ENCODE measurements around the gene ADGRV1. TPM values are rescaled to one million over a fixed set of nuclear protein-coding genes. Genes with fewer than 3 reads are reported as not detected.
"Not testable (repeated sequence)": the region's sequence is repeated elsewhere in the genome, so short reads cannot be mapped to it uniquely, and the experiment has no call there.

Gene ADGRV1
- polyA plus RNA-seq, 2 donors, result 0.82 to 1.6 TPM

- not testable (repeated sequence) for H3K9me3 ChIP-seq (ENCODE audit: control insufficient read depth in 2 of 2, insufficient read depth in 1 of 2, low read depth in 1 of 2, low read length in 1 of 2); H3K4me1 ChIP-seq (ENCODE audit: control insufficient read depth in 2 of 2, insufficient read depth in 2 of 2, low read length in 1 of 2); H3K36me3 ChIP-seq (ENCODE audit: control insufficient read depth in 2 of 2, insufficient read depth in 2 of 2, low read length in 1 of 2); H3K4me3 ChIP-seq (ENCODE audit: low read depth in 1 of 2, low read length in 2 of 2); H3K27ac ChIP-seq (ENCODE audit: low read depth in 2 of 2, low read length in 1 of 2); H3K27me3 ChIP-seq (ENCODE audit: control insufficient read depth in 1 of 2, insufficient read depth in 2 of 2, low read length in 2 of 2)
- 94% methylated on average over 2 of the region's 2 CpGs for WGBS, 2 donors
Measured at GRCh38 chr5:90686363-90686762, 127.8 kb downstream of the ADGRV1 start.

- not testable (repeated sequence) for H3K36me3 ChIP-seq (ENCODE audit: control insufficient read depth in 2 of 2, insufficient read depth in 2 of 2, low read length in 1 of 2); H3K4me1 ChIP-seq (ENCODE audit: control insufficient read depth in 2 of 2, insufficient read depth in 2 of 2, low read length in 1 of 2); H3K27ac ChIP-seq (ENCODE audit: low read depth in 2 of 2, low read length in 1 of 2); H3K9me3 ChIP-seq (ENCODE audit: control insufficient read depth in 2 of 2, insufficient read depth in 1 of 2, low read depth in 1 of 2, low read length in 1 of 2); H3K4me3 ChIP-seq (ENCODE audit: low read depth in 1 of 2, low read length in 2 of 2); H3K27me3 ChIP-seq (ENCODE audit: control insufficient read depth in 1 of 2, insufficient read depth in 2 of 2, low read length in 2 of 2)
- WGBS, 2 donors, result 93% methylated on average over 2 of the region's 3 CpGs
Measured at GRCh38 chr5:90687458-90687857, 128.9 kb downstream of the ADGRV1 start.

GRCh38 chr5:90689064-90689463 is 130.5 kb downstream of the ADGRV1 start:
- Histone ChIP-seq H3K4me3 (ENCODE audit: low read depth in 1 of 2, low read length in 2 of 2) (no peak overlapping the region), H3K27me3 (ENCODE audit: control insufficient read depth in 1 of 2, insufficient read depth in 2 of 2, low read length in 2 of 2) (no peaks in the 10 kb centered on the region), H3K27ac (ENCODE audit: low read depth in 2 of 2, low read length in 1 of 2) (no peak overlapping the region), H3K4me1 (ENCODE audit: control insufficient read depth in 2 of 2, insufficient read depth in 2 of 2, low read length in 1 of 2) (no peaks in the 10 kb centered on the region), H3K9me3 (ENCODE audit: control insufficient read depth in 2 of 2, insufficient read depth in 1 of 2, low read depth in 1 of 2, low read length in 1 of 2) (no peaks in the 10 kb centered on the region), H3K36me3 (ENCODE audit: control insufficient read depth in 2 of 2, insufficient read depth in 2 of 2, low read length in 1 of 2) (no peaks in the 10 kb centered on the region)
- 81% methylated on average over 2 of the region's 2 CpGs for WGBS, 2 donors

- no peak overlapping the region for H3K4me3 ChIP-seq (ENCODE audit: low read depth in 1 of 2, low read length in 2 of 2)
- H3K27me3 ChIP-seq (ENCODE audit: control insufficient read depth in 1 of 2, insufficient read depth in 2 of 2, low read length in 2 of 2), result no peaks in the 10 kb centered on the region
- no peaks in the 10 kb centered on the region for H3K4me1 ChIP-seq (ENCODE audit: control insufficient read depth in 2 of 2, insufficient read depth in 2 of 2, low read length in 1 of 2)
Measured at GRCh38 chr5:90690307-90690706, 131.7 kb downstream of the ADGRV1 start.

GRCh38 chr5:90691533-90691932 is 132.9 kb downstream of the ADGRV1 start:
- H3K27me3 ChIP-seq (ENCODE audit: control insufficient read depth in 1 of 2, insufficient read depth in 2 of 2, low read length in 2 of 2), result no peaks in the 10 kb centered on the region
- H3K4me3 ChIP-seq (ENCODE audit: low read depth in 1 of 2, low read length in 2 of 2), result no peak overlapping the region
- H3K27ac ChIP-seq (ENCODE audit: low read depth in 2 of 2, low read length in 1 of 2), result no peak overlapping the region
- 79 to 82% methylated on average over 4 of the region's 4 CpGs for WGBS, 2 donors
- H3K9me3 ChIP-seq (ENCODE audit: control insufficient read depth in 2 of 2, insufficient read depth in 1 of 2, low read depth in 1 of 2, low read length in 1 of 2), result no peaks in the 10 kb centered on the region
- H3K36me3 ChIP-seq (ENCODE audit: control insufficient read depth in 2 of 2, insufficient read depth in 2 of 2, low read length in 1 of 2), result no peaks in the 10 kb centered on the region
- no peaks in the 10 kb centered on the region for H3K4me1 ChIP-seq (ENCODE audit: control insufficient read depth in 2 of 2, insufficient read depth in 2 of 2, low read length in 1 of 2)

More at GRCh38 chr5:90690307-90690706, 131.7 kb downstream of the ADGRV1 start:
- H3K9me3 ChIP-seq (ENCODE audit: control insufficient read depth in 2 of 2, insufficient read depth in 1 of 2, low read depth in 1 of 2, low read length in 1 of 2), result no peaks in the 10 kb centered on the region
- no peaks in the 10 kb centered on the region for H3K36me3 ChIP-seq (ENCODE audit: control insufficient read depth in 2 of 2, insufficient read depth in 2 of 2, low read length in 1 of 2)
- no peak overlapping the region for H3K27ac ChIP-seq (ENCODE audit: low read depth in 2 of 2, low read length in 1 of 2)

GRCh38 chr5:90696153-90696552 is 137.6 kb downstream of the ADGRV1 start:
- 52 to 55% methylated on average over 2 of the region's 2 CpGs for WGBS, 2 donors
- no peaks in the 10 kb centered on the region for H3K4me1 ChIP-seq (ENCODE audit: control insufficient read depth in 2 of 2, insufficient read depth in 2 of 2, low read length in 1 of 2)
- no peaks in the 10 kb centered on the region for H3K36me3 ChIP-seq (ENCODE audit: control insufficient read depth in 2 of 2, insufficient read depth in 2 of 2, low read length in 1 of 2)
- no peaks in the 10 kb centered on the region for H3K27me3 ChIP-seq (ENCODE audit: control insufficient read depth in 1 of 2, insufficient read depth in 2 of 2, low read length in 2 of 2)
- H3K4me3 ChIP-seq (ENCODE audit: low read depth in 1 of 2, low read length in 2 of 2), result no peak overlapping the region
- H3K9me3 ChIP-seq (ENCODE audit: control insufficient read depth in 2 of 2, insufficient read depth in 1 of 2, low read depth in 1 of 2, low read length in 1 of 2), result no peaks in the 10 kb centered on the region
- H3K27ac ChIP-seq (ENCODE audit: low read depth in 2 of 2, low read length in 1 of 2), result no peak overlapping the region

GRCh38 chr5:90700299-90700698 is 141.7 kb downstream of the ADGRV1 start:
- no peaks in the 10 kb centered on the region for H3K4me1 ChIP-seq (ENCODE audit: control insufficient read depth in 2 of 2, insufficient read depth in 2 of 2, low read length in 1 of 2)
- H3K4me3 ChIP-seq (ENCODE audit: low read depth in 1 of 2, low read length in 2 of 2), result no peak overlapping the region
- no peaks in the 10 kb centered on the region for H3K9me3 ChIP-seq (ENCODE audit: control insufficient read depth in 2 of 2, insufficient read depth in 1 of 2, low read depth in 1 of 2, low read length in 1 of 2)
- H3K27me3 ChIP-seq (ENCODE audit: control insufficient read depth in 1 of 2, insufficient read depth in 2 of 2, low read length in 2 of 2), result no peaks in the 10 kb centered on the region
- H3K27ac ChIP-seq (ENCODE audit: low read depth in 2 of 2, low read length in 1 of 2), result no peak overlapping the region
- WGBS, 2 donors, result 58 to 68% methylated on average over 2 of the region's 2 CpGs
- H3K36me3 ChIP-seq (ENCODE audit: control insufficient read depth in 2 of 2, insufficient read depth in 2 of 2, low read length in 1 of 2), result no peaks in the 10 kb centered on the region

- H3K36me3 ChIP-seq (ENCODE audit: control insufficient read depth in 2 of 2, insufficient read depth in 2 of 2, low read length in 1 of 2), result no peaks in the 10 kb centered on the region
- H3K4me1 ChIP-seq (ENCODE audit: control insufficient read depth in 2 of 2, insufficient read depth in 2 of 2, low read length in 1 of 2), result no peaks in the 10 kb centered on the region
- no peaks in the 10 kb centered on the region for H3K27me3 ChIP-seq (ENCODE audit: control insufficient read depth in 1 of 2, insufficient read depth in 2 of 2, low read length in 2 of 2)
- no peak overlapping the region for H3K27ac ChIP-seq (ENCODE audit: low read depth in 2 of 2, low read length in 1 of 2)
- H3K9me3 ChIP-seq (ENCODE audit: control insufficient read depth in 2 of 2, insufficient read depth in 1 of 2, low read depth in 1 of 2, low read length in 1 of 2), result no peaks in the 10 kb centered on the region
- no peak overlapping the region for H3K4me3 ChIP-seq (ENCODE audit: low read depth in 1 of 2, low read length in 2 of 2)
Measured at GRCh38 chr5:90703932-90704331, 145.3 kb downstream of the ADGRV1 start.

GRCh38 chr5:90707698-90708097 is 149.1 kb downstream of the ADGRV1 start:
- Histone ChIP-seq H3K4me1 (ENCODE audit: control insufficient read depth in 2 of 2, insufficient read depth in 2 of 2, low read length in 1 of 2) (no peaks in the 10 kb centered on the region), H3K27ac (ENCODE audit: low read depth in 2 of 2, low read length in 1 of 2) (no peak overlapping the region), H3K27me3 (ENCODE audit: control insufficient read depth in 1 of 2, insufficient read depth in 2 of 2, low read length in 2 of 2) (no peaks in the 10 kb centered on the region), H3K9me3 (ENCODE audit: control insufficient read depth in 2 of 2, insufficient read depth in 1 of 2, low read depth in 1 of 2, low read length in 1 of 2) (no peaks in the 10 kb centered on the region), H3K36me3 (ENCODE audit: control insufficient read depth in 2 of 2, insufficient read depth in 2 of 2, low read length in 1 of 2) (no peaks in the 10 kb centered on the region), H3K4me3 (ENCODE audit: low read depth in 1 of 2, low read length in 2 of 2) (no peak overlapping the region)
- WGBS, 2 donors, result 77 to 88% methylated on average over 1 of the region's 1 CpG

GRCh38 chr5:90709323-90710155 is 150.9 kb downstream of the ADGRV1 start:
- Histone ChIP-seq H3K4me3 (ENCODE audit: low read depth in 1 of 2, low read length in 2 of 2) (no peak overlapping the region), H3K4me1 (ENCODE audit: control insufficient read depth in 2 of 2, insufficient read depth in 2 of 2, low read length in 1 of 2) (no peaks in the 10 kb centered on the region), H3K9me3 (ENCODE audit: control insufficient read depth in 2 of 2, insufficient read depth in 1 of 2, low read depth in 1 of 2, low read length in 1 of 2) (no peaks in the 10 kb centered on the region), H3K27me3 (ENCODE audit: control insufficient read depth in 1 of 2, insufficient read depth in 2 of 2, low read length in 2 of 2) (no peaks in the 10 kb centered on the region), H3K27ac (ENCODE audit: low read depth in 2 of 2, low read length in 1 of 2) (no peak overlapping the region), H3K36me3 (ENCODE audit: control insufficient read depth in 2 of 2, insufficient read depth in 2 of 2, low read length in 1 of 2) (no peaks in the 10 kb centered on the region)
- 84 to 85% methylated on average over 1 of the region's 1 CpG for WGBS, 2 donors

Measured in esophagus (tissue), 2 donors.